Measurements from ENCODE around the gene PLK4.

PLK4 gene

GRCh38 chr4:127849505-127850234, 31.0 kb upstream of the PLK4 start:
- H3F3A ChIP-seq (ENCODE audit: insufficient read depth, low read length): no peaks in the 10 kb centered on the region
- H3K9me2 ChIP-seq (replicated peaks; ENCODE audit: insufficient read depth, low read length): no peaks in the 10 kb centered on the region
- no peaks in the 10 kb centered on the region for H3K27me3 ChIP-seq (replicated peaks; ENCODE audit: insufficient read depth, low read length)
- H3K27ac ChIP-seq (ENCODE audit: low read length): no peak overlapping the region
- H4K20me1 ChIP-seq (ENCODE audit: insufficient read depth, low read length): no peaks in the 10 kb centered on the region
- H3K79me2 ChIP-seq (ENCODE audit: low read length): no peaks in the 10 kb centered on the region
- no peak overlapping the region for H2AFZ ChIP-seq (ENCODE audit: low read length)
- no peak for DNase-seq
- no peak overlapping the region for H3K9ac ChIP-seq (ENCODE audit: low read length)
- H3K4me2 ChIP-seq (ENCODE audit: low read depth, low read length): no peak overlapping the region
- TF ChIP-seq, protein P1, sequence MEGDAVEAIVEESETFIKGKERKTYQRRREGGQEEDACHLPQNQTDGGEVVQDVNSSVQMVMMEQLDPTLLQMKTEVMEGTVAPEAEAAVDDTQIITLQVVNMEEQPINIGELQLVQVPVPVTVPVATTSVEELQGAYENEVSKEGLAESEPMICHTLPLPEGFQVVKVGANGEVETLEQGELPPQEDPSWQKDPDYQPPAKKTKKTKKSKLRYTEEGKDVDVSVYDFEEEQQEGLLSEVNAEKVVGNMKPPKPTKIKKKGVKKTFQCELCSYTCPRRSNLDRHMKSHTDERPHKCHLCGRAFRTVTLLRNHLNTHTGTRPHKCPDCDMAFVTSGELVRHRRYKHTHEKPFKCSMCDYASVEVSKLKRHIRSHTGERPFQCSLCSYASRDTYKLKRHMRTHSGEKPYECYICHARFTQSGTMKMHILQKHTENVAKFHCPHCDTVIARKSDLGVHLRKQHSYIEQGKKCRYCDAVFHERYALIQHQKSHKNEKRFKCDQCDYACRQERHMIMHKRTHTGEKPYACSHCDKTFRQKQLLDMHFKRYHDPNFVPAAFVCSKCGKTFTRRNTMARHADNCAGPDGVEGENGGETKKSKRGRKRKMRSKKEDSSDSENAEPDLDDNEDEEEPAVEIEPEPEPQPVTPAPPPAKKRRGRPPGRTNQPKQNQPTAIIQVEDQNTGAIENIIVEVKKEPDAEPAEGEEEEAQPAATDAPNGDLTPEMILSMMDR (IDR thresholded peaks at IDR 0.05; ENCODE audit: low read length): no peak
- no peak for TF ChIP-seq EZH2phosphoT487 (IDR thresholded peaks at IDR 0.05; ENCODE audit: low read length)
- TF ChIP-seq EZH2 (optimal IDR thresholded peaks at IDR 0.05; ENCODE audit: low read depth, low read length): no peak
- no peaks in the 10 kb centered on the region for H3K36me3 ChIP-seq (replicated peaks; ENCODE audit: insufficient read depth, low read length)
- no peaks in the 10 kb centered on the region for H3K4me1 ChIP-seq (ENCODE audit: low read length)
- H3K9me3 ChIP-seq (replicated peaks; ENCODE audit: insufficient read depth, low read length): no peaks in the 10 kb centered on the region; the same call in 1 of the 2 replicates
- no peak overlapping the region for H3K4me3 ChIP-seq (ENCODE audit: low read length)

DNA sequence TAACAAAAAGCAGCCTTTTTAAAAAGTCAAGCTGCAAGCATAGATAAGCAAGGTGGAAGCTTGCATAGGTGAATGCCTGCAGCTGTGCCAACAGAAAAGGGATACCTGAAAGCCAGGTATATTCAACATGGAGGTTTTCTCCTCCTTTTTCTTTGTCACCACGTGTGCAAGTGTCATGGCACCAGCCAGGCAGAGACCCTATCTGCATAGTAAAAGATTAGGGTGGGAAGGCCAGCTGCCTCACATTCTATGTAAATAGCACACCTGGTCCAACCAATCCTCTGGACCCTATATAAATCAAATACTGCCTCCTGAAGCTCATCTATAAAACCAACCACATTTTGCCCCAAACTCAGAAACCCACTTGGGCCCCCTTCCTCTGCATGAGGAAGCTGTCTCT, 28.0 kb upstream of the PLK4 start:
- no peak for DNase-seq
- Histone ChIP-seq H3K79me2 (ENCODE audit: low read length) (no peaks in the 10 kb centered on the region), H3K4me1 (ENCODE audit: low read length) (no peaks in the 10 kb centered on the region), H3K27ac (ENCODE audit: low read length) (no peak overlapping the region), H3F3A (ENCODE audit: insufficient read depth, low read length) (no peaks in the 10 kb centered on the region), H2AFZ (ENCODE audit: low read length) (no peak overlapping the region), H3K9me3 (replicated peaks; ENCODE audit: insufficient read depth, low read length) (no peaks in the 10 kb centered on the region; the same call in 1 of the 2 replicates), H3K4me2 (ENCODE audit: low read depth, low read length) (no peak overlapping the region), H3K9me2 (replicated peaks; ENCODE audit: insufficient read depth, low read length) (no peaks in the 10 kb centered on the region), H3K9ac (ENCODE audit: low read length) (no peak overlapping the region), H4K20me1 (ENCODE audit: insufficient read depth, low read length) (no peaks in the 10 kb centered on the region), H3K27me3 (replicated peaks; ENCODE audit: insufficient read depth, low read length) (no peaks in the 10 kb centered on the region), H3K4me3 (ENCODE audit: low read length) (no peak overlapping the region), H3K36me3 (replicated peaks; ENCODE audit: insufficient read depth, low read length) (no peaks in the 10 kb centered on the region)
- TF ChIP-seq EZH2phosphoT487 (IDR thresholded peaks at IDR 0.05; ENCODE audit: low read length): no peak
- TF ChIP-seq, protein P1 (IDR thresholded peaks at IDR 0.05; ENCODE audit: low read length): no peak
- TF ChIP-seq EZH2 (optimal IDR thresholded peaks at IDR 0.05; ENCODE audit: low read depth, low read length): no peak

- H3K4me3 ChIP-seq (ENCODE audit: low read length): no peak overlapping the region
Measured at GRCh38 chr4:127856196-127856812, 24.4 kb upstream of the PLK4 start.

More at GRCh38 chr4:127856196-127856812, 24.4 kb upstream of the PLK4 start:
- H3K9me3 ChIP-seq (replicated peaks; ENCODE audit: insufficient read depth, low read length): no peaks in the 10 kb centered on the region; the same call in 1 of the 2 replicates
- H3K36me3 ChIP-seq (replicated peaks; ENCODE audit: insufficient read depth, low read length): no peaks in the 10 kb centered on the region
- H3K79me2 ChIP-seq (ENCODE audit: low read length): no peaks in the 10 kb centered on the region
- no peak overlapping the region for H2AFZ ChIP-seq (ENCODE audit: low read length)
- H3K27me3 ChIP-seq (replicated peaks; ENCODE audit: insufficient read depth, low read length): no peaks in the 10 kb centered on the region
- no peak for TF ChIP-seq EZH2phosphoT487 (IDR thresholded peaks at IDR 0.05; ENCODE audit: low read length)
- TF ChIP-seq EZH2 (optimal IDR thresholded peaks at IDR 0.05; ENCODE audit: low read depth, low read length): no peak
- TF ChIP-seq, protein P1 (IDR thresholded peaks at IDR 0.05; ENCODE audit: low read length): no peak
- no peak overlapping the region for H3K9ac ChIP-seq (ENCODE audit: low read length)
- H3K4me2 ChIP-seq (ENCODE audit: low read depth, low read length): no peak overlapping the region
- H3K27ac ChIP-seq (ENCODE audit: low read length): no peak overlapping the region
- H4K20me1 ChIP-seq (ENCODE audit: insufficient read depth, low read length): no peaks in the 10 kb centered on the region
- no peaks in the 10 kb centered on the region for H3K9me2 ChIP-seq (replicated peaks; ENCODE audit: insufficient read depth, low read length)
- no peaks in the 10 kb centered on the region for H3F3A ChIP-seq (ENCODE audit: insufficient read depth, low read length)
- H3K4me1 ChIP-seq (ENCODE audit: low read length): no peaks in the 10 kb centered on the region
- DNase-seq: no peak

Measured in MM.1S (cell line).